ENCODE measurements around the gene CD93.

GRCh38 chr20:23094927-23095326 is 8.8 kb upstream of the CD93 start:
- TF ChIP-seq EP300 (IDR thresholded peaks at IDR 0.05; ENCODE audit: borderline replicate concordance in 1 of 2, low read depth in 2 of 2, low read length in 2 of 2), result no peak
- no peak for TF ChIP-seq CTCF (IDR thresholded peaks at IDR 0.05; ENCODE audit: control extremely low read depth in 1 of 3, insufficient read depth in 1 of 3, low read depth in 1 of 3, low read length in 3 of 3)
- TF ChIP-seq GTF2F1 (IDR thresholded peaks at IDR 0.05; ENCODE audit: borderline replicate concordance, low read depth, low read length), result no peak
- TF ChIP-seq TEAD4 (IDR thresholded peaks at IDR 0.05; ENCODE audit: low read depth, low read length), result no peak
- no peak for TF ChIP-seq JUND (IDR thresholded peaks at IDR 0.05; ENCODE audit: low read length)
- TF ChIP-seq ATF2 (IDR thresholded peaks at IDR 0.05; ENCODE audit: low read length), result no peak
- TF ChIP-seq RAD21 (IDR thresholded peaks at IDR 0.05 in 1 of 2, conservative IDR thresholded peaks at IDR 0.05 in 1 of 2; ENCODE audit: low read depth in 2 of 2, low read length in 2 of 2), result no peak
- no peak for TF ChIP-seq ATF3 (IDR thresholded peaks at IDR 0.05; ENCODE audit: insufficient read depth, low read depth, low read length)
- TF ChIP-seq BACH1 (IDR thresholded peaks at IDR 0.05; ENCODE audit: low read length), result no peak

Data from H1 (cell line).